GM12878 (cell line): ENCODE results near the gene ERCC5.

Experiments
- RELA ChIP-seq: fragments of 450-650 bp; IDR thresholded peaks from 2 replicates; pipeline ENCODE4 v1.8.0; 2014; ENCODE audit warnings: borderline replicate concordance; ENCODE audit not compliant: partially characterized antibody
- SP1 ChIP-seq: IDR thresholded peaks from one replicate; pipeline ENCODE4 v1.6.1; 2011; ENCODE audit warnings: low read depth, low read length

GRCh38 chr13:102845630-102846260, at the start of gene ERCC5:
- TF ChIP-seq SP1 (peak; percentile 79), RELA (peak; percentile 85)
